DOHH2 (cell line): Measurements from ENCODE around the gene SELENON.

ENCODE experiments used
- EZH2phosphoT487 ChIP-seq: fragments of 200-600 bp; sonication (generic); IDR thresholded peaks from 2 replicates; pipeline ENCODE4 v1.6.1; 2017; ENCODE audit warnings: borderline replicate concordance, mild to moderate bottlenecking, antibody characterized with exemption, low read length, moderate library complexity, mixed read lengths
- TF ChIP-seq, protein P1 (sequence below): fragments of 200-600 bp; sonication (generic); IDR thresholded peaks from one replicate; pipeline ENCODE4 v1.5.1; 2014; ENCODE audit warnings: antibody characterized with exemption, mild to moderate bottlenecking, low read depth, low read length; ENCODE audit not compliant: poor library complexity, severe bottlenecking

DNA sequence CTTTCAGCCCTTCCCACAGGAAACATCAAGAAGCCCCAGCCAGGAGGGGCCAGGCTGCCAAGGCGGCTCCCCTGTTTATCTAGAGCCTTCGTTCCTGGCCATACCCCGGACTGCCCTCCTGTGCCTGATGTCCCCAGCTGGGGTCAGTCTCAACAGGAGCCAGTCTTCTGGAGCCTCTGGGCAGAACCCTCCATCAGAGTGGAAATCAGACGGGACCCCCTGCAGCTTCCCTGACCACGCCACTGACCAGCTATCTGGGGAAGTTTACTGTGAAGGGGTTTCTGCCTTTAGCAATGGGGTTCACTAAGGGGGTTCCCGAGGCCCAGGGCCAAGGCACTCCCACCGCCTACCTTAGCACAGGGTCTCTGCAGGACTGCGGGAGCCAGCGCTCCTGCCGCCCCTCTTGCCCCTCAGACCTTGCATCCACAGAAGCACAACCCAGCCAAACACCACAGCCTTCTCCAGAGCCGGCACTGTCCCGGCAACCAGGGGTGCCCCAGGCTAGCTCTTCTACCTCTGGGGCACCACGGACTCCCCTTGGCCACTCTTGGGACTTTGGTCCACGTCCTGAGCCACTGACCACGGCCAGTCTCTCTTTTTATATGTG, 16.2 kb downstream of the SELENON start:
- TF ChIP-seq, protein P1, sequence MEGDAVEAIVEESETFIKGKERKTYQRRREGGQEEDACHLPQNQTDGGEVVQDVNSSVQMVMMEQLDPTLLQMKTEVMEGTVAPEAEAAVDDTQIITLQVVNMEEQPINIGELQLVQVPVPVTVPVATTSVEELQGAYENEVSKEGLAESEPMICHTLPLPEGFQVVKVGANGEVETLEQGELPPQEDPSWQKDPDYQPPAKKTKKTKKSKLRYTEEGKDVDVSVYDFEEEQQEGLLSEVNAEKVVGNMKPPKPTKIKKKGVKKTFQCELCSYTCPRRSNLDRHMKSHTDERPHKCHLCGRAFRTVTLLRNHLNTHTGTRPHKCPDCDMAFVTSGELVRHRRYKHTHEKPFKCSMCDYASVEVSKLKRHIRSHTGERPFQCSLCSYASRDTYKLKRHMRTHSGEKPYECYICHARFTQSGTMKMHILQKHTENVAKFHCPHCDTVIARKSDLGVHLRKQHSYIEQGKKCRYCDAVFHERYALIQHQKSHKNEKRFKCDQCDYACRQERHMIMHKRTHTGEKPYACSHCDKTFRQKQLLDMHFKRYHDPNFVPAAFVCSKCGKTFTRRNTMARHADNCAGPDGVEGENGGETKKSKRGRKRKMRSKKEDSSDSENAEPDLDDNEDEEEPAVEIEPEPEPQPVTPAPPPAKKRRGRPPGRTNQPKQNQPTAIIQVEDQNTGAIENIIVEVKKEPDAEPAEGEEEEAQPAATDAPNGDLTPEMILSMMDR: no peak
- no peak for TF ChIP-seq EZH2phosphoT487
